Measurements from ENCODE around the gene PRKAB1.
"Not testable (repeated sequence)": the region's sequence is repeated elsewhere in the genome, so short reads cannot be mapped to it uniquely, and the experiment has no call there.

Gene PRKAB1

DNA sequence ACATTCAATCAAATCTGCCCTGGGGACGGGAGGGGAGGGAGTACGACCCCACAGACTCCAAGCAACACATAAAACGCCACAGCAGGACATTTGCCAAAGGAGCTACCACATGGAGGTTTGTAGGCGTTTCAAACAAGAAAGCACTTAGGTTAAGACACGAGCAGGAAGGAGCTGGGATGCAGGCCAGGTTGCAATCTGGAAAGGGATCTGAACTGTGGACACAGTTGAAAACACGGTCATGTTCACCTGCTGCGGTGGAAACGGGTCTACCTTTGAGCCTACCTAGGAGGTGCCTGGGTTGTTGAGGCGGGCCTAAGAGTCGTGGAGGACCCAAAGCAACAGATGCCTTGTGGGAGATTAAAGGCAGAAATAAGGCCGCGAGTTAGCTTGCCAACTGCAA lies 18.4 kb downstream of the PRKAB1 start:
- no peak for DNase-seq

DNA sequence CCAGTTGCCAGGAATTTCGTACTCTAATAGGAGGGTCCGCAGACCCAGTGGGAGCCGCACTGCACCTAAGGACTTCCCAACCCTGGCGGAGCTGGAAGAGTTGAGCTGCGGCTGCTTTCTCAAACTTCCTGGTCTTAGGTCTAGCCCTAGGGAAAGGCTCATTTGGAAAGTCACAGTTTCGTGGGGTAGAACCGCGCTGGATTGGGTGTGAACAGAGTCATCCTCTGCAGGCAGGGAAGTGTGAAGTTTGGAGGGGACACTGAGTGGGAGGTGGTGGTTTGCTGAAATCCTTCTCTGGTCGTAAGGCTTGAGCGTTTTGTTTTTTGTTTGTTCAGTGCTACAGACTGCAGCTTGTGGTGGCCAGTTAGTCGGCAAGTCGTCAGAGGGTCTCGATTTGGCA lies 18.8 kb downstream of the PRKAB1 start:
- no peak for DNase-seq

DNA sequence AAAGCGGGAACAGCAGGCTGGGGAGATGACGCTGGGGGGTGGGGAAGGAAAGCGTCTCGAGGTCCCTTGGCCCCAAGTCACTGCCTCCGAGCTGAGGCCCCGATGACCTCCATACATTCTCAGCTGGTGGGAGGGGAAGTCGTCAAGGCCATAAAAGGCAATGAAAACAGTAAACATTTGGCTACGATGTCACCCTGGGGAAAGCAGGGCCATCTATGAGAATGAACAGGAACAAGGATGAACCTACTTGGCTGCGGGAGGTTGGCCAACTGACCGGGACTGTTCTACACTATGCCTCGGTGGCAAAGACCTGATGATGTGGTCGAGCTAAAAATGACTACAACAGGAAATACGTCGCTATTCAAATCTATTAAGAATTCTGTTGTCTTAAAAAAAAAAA lies 19.5 kb downstream of the PRKAB1 start:
- no peak for DNase-seq

- no peak for DNase-seq
These were observed 19.9 kb downstream of the PRKAB1 start for GRCh38 chr12:119687879-119688278.

- no peak for DNase-seq
These were observed 22.1 kb downstream of the PRKAB1 start for GRCh38 chr12:119689935-119690500.

DNA sequence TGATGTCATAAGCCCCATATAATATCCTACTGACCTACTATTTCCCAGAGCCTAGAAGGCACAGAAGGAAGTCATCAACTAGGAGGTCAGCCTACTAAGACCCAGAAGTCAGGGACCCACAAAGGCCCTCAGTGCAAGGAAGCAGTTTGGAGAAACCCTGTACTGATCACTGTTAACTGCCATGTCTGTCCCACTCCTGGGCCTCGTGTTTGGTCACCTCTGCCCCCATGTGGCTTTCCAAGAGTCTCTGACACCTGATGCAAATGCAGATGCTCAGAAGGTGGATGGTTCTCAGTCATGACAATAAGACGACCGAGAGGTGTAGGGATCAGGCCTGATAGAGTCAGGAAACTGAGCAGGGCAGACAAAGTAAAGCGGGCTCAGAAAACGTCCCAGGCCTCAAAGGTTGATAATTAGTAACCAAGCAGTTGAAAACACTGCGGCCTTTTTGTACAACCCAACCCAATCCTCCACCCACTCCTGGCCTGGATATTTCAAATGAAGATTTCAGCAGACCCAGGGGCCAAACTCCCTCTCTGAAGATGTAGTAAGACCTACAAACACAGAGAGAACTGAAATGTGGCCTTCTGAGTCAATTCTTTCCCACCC lies 23.4 kb downstream of the PRKAB1 start:
- DNase-seq = no peak

GRCh38 chr12:119692410-119692809 lies 24.5 kb downstream of the PRKAB1 start:
- no peak for DNase-seq

DNA sequence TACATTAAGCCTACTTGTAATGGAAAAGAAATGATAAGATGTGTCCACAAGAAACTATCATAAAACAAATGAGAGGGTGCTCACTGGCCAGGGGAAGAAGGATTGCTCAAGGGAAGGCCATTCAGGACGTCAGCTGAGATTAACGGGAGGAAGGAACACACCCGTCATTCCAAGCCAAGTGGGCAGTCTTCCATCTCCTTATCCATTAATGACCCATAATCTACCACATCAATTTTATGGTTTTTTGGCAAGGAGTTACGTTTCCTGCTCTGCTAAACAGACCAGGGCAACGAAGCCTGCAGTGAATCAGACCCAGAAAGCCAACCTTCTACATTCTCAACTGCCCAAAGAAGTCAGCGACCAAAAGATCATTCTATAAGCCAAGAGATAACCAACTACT lies 25.1 kb downstream of the PRKAB1 start:
- no peak for DNase-seq

- DNase-seq = no peak
These were observed 25.6 kb downstream of the PRKAB1 start for GRCh38 chr12:119693511-119693910.

DNA sequence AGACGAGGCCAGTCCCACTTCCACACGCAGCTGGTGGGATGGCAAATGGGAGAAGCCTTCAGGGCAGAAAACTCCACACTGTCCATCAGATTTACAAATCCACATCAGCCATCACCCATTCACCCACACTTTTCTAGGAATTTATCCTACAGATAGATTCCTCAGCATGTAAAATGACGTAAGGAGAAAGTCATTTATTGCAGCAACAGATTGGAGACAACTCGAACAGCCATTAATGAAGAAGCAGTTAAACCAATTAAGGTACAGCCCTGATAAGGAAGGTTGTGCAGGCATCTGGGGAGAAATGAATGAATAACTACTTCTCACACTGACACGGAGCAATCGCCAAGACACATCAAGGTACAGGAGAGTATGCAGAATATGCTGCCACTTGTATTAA lies 26.2 kb downstream of the PRKAB1 start:
- DNase-seq = no peak

GRCh38 chr12:119695034-119695433 lies 27.1 kb downstream of the PRKAB1 start:
- no peak for DNase-seq

DNA sequence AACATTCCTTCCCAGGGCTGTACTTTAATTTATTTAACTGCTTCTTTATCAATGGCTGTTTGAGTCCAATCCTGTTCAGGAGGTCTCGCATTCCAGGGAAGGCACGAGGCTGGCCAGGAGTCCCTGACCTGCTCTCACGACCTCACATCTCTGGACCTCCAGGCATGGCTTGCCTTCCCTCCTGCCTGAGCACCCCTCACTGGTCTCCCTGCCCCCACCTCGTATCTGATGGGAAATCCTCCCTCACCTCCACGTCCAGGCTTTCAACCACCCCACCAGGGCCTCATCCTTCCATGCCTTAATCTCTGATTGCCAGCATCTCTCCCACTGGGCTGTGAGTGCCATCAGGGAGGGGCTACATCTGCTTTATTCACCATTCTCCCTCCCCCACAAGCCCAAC lies 29.0 kb downstream of the PRKAB1 start:
- no peak for DNase-seq

GRCh38 chr12:119699199-119699760 lies 31.3 kb downstream of the PRKAB1 start:
- DNase-seq = no peak

DNA sequence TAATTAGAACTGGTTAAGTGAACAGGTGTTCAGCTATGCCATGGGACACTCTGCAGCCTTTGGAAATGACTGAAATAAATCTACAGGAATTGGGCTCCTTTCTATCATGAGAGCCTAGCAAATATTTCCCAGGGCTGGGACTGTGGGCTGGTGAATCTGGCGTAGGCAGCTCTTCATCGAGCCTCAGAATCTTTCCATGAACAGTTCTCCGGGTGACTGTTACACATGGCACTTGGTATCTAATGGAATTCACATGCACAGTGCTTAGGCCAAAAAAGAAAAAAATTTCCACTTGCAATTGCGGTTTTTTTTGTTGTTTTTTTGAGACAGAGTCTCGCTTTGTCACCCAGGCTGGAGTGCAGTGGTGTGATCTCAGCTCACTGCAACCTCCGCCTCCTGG lies 32.1 kb downstream of the PRKAB1 start:
- DNase-seq = no peak

DNA sequence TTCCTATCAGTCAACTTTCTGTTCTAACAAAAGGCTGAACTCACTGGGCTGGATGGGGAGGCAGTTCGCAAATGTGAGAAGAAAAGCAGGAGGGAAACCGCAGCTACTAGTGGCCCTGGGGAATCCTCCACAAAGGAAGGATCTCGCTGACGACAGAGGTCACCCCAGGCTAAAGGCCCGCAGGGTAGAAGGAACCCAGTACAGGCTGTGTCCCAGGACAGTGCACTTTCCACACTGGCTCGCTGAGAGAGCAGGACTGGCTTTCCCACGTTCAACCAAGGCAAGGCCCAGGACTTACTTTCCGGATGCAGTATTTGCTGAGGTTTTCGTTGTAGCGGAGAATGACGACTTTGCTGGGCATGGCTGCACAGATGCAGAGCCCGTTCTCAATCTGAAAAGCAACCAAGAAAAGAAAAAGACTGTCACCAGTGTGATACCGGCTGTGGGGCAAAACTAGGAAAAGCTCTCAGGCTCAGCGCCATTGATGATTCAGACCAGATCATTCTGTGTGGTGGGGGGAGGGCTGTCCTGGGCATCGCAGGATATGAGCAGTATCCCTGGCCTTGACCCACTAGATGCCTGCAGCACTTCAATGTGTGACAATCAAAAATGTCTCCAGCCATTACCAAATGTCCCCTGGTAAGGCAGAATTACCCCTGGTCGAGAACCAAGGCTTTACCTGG lies 36.3 kb downstream of the PRKAB1 start:
- no peak for DNase-seq

GRCh38 chr12:119705182-119705581 lies 37.2 kb downstream of the PRKAB1 start:
- DNase-seq = no peak

GRCh38 chr12:119706427-119706826 lies 38.5 kb downstream of the PRKAB1 start:
- not testable (repeated sequence) for DNase-seq

DNA sequence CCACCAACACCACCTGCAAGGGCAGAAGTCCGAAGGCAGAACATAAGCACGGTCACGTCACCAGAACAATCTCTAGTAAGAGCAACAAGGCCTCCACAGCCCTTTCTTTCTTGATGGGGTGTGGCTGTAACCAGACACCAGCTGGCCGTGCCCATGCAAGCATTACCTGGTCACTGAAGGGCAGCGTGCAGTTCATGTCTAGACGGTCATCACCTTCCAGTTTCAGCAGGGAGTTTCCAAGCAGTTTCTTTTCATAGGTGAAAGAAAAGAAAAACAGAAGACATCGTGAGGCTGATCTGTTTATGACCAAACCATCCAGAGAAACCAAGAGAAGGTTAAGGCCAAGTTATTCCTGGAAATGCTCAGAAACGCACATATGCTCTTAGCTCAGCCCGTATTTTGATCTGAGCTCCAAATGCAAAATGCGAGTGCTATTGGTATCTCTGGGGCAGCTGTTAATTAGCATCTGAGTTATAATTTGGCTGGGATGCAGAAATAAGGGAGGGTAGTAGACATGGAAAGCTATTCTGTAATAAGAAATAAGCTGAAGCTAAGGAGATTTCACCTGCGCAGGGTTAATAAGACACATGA lies 42.5 kb downstream of the PRKAB1 start:
- no peak for DNase-seq

DNA sequence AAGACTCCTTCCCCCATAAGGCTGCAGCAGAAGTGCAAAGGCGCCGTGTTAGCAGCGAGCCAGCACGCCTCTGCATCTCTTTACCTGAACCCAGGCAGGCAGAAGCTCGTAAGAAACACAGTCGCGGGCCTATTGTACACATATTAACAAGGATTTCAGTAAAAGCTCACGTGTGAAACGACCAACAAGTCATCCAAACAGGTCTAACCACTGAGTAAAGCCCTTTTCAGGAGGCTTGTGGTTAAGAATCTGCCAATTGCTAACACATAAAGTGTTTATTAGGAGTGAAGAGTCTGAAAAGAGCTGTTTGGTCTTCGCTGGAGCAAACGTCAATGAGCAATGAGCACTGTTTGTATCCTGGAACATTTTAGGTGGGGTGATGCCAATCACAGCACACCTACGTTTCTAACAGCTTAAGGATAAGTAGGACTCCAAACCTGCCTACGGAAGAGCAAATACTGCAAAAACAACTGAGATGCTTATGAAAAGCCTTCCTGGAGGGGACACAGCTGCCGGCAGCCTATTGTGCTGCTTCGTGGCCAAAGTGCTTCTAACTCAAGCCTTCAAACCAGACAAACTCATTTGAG lies 43.1 kb downstream of the PRKAB1 start:
- no peak for DNase-seq

DNA sequence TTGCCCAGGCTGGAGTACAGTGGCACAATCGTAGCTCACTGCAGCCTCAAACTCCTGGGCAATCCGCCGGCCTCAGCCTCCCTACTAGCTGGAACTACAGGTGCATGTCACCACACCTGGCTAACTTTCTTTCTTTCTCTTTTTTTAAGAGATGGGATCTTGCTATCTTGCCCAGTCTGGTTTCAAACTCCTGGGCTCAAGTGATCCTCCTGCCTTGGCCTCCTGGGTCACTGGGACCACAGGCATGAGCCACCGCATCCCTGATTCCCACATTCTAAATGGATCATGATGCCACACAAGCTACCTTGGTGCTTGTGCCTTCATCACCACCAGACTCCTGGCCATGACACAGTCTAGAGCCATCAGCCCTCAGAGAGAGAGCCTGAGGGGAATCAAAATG lies 43.8 kb downstream of the PRKAB1 start:
- DNase-seq = no peak

DNA sequence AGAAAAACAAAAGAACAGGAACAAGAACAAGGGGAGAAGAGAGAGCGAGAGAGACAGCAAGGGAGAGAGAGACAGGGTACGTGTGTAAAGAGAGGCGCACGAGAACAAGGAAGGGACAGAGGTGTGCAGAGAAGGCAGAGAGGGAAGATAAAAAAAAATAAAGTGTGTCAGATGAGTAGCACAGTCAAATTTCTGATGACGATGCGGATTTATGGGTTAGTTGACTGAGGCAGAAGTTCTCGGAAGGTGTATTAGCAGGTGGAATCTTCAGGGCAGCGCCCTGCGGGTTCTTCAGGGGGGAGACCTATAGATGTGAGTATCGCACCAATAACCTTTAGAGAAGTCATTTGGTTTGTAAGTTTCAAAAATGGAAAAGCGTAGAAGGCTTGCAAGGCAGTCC lies 44.8 kb downstream of the PRKAB1 start:
- DNase-seq = no peak

DNA sequence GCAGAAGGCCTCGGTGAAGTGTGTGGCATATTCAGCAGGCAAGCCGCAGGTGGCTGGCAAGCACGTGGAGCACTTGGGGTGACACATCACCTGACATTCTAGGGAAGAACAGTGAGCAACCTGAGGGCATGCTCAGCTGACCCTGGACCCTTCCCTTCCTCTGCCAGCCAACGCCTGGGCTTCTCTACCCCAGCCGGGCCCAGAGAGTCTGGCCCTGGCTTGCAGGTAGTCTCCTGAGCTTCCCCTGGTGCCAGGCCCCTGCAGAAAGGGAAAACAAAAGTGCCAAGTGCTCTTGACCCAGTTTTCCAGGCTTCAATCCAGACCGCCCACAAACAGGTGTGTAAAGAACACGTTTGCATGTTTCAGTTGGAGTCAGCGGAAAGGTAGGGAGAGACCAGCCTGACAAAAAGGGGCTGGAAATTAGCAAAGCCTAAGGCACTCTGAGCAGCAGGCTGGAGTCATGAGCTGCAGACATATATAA lies 45.7 kb downstream of the PRKAB1 start:
- no peak for DNase-seq

DNA sequence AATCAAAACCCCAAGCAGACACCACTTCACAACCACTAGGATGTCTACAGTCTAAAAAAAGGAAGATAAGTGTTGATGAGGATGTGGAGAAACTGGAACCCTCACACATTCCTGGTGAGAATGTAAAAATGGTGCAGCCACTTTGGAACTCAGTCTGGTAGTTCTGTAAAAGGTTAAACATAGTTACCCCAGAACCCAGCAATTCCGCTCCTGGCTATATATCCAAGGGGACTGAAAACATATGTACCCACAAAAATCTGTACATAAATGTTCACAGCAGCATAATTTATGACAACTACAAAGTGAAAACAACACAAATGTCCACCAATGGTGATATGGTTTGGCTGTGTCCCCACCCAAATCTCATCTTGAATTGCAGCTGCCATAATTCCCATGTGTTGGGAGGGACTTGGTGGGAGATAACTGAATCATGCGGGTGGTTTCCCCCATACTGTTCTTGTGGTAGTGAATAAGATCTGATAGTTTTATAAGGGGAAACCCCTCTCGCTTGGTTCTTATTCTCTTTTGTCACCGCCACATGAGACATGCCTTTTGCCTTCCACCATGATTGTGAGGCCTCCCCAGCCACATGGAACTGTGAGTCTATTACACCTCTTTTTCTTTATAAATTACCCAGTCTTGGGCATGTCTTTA lies 46.8 kb downstream of the PRKAB1 start:
- no peak for DNase-seq

All from NCI-H1417 treated with DMSO at 0.1 percent for 48 hours (cell line).